HG03521 (cell line): ENCODE data around the gene TNFRSF17.
"Not testable (repeated sequence)": the region's sequence is repeated elsewhere in the genome, so short reads cannot be mapped to it uniquely, and the experiment has no call there.

ENCODE experiments used
- ATAC-seq: cut with Tn5 transposase; IDR thresholded peaks from one replicate; pipeline ENCODE4 v1.9.1; 2021; ENCODE audit warnings: mild to moderate bottlenecking, moderate library complexity; ENCODE audit not compliant: unreplicated experiment

Gene TNFRSF17

GRCh38 chr16:11968577-11968976 lies 3.6 kb downstream of the TNFRSF17 start:
- no peak for ATAC-seq

GRCh38 chr16:11970292-11970691 lies 5.3 kb downstream of the TNFRSF17 start:
- not testable (repeated sequence) for ATAC-seq

- no peak for ATAC-seq
Observed at GRCh38 chr16:11972128-11972527, 7.1 kb downstream of the TNFRSF17 start.

DNA sequence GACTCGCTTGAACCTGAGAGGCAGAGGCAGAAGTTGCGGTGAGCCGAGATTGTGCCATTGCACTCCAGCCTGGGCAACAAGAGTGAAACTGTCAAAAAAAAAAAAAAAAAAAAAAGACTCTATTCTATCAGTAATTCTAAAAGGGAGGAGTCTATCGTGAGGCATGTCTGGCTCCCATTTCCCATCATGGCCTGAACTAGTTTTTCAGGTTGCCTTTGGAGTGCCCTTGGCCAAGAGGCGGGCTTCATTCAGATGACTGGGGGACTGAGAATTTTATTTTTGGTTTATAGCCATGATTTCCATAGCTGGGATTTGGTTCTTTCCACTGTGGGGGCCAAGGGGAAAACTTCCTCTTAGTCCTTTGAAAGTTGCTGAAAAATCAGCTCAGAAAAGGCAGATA lies 8.1 kb downstream of the TNFRSF17 start:
- ATAC-seq, result no peak

DNA sequence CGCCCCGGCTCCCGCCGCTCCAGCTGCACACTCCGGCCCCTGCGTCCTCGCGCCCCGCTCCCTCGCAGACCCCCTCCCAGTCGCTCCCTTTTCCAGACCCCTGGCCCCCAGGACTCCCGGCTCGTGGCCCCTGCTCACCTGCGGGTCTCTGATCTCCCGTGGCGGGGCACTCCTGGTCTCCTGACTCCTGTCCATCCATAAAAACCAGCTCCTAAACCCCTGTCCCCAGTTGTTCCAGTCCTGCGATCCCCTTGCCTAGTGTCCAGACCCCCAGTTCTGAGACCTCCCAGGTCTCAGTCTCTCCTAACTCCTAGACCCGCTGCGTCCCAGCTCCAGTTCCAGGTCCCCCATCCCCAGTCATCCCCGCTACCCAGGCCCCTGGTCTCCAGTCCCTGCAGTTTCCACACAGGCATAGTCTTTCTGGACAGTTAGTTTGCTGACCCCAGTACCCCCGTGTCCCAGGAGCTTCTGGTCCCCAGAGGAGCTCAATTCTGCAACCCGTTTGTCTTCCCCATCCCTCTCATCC lies 11.9 kb downstream of the TNFRSF17 start:
- ATAC-seq, result no peak

- ATAC-seq, result no peak
Observed at GRCh38 chr16:11977376-11978041, 12.5 kb downstream of the TNFRSF17 start.

DNA sequence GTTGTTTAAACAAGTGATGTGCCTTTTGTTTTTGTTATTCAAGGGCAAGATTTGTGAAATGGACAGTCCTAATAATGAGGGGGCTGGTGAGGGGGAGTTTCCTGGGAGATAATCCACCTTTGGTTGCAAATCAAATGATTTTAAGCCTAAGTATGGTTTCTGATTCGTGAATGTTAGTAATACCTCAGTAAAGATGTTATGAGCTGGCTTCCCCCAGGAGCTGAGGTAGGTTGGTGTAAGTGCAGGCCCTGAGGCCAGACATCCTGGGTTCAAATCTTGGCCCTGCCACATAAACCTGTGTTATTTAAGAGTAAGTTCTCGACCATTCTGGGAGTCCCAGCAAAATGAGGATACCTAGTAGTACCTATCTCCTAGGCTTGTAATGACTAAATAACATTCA lies 13.1 kb downstream of the TNFRSF17 start:
- no peak for ATAC-seq

DNA sequence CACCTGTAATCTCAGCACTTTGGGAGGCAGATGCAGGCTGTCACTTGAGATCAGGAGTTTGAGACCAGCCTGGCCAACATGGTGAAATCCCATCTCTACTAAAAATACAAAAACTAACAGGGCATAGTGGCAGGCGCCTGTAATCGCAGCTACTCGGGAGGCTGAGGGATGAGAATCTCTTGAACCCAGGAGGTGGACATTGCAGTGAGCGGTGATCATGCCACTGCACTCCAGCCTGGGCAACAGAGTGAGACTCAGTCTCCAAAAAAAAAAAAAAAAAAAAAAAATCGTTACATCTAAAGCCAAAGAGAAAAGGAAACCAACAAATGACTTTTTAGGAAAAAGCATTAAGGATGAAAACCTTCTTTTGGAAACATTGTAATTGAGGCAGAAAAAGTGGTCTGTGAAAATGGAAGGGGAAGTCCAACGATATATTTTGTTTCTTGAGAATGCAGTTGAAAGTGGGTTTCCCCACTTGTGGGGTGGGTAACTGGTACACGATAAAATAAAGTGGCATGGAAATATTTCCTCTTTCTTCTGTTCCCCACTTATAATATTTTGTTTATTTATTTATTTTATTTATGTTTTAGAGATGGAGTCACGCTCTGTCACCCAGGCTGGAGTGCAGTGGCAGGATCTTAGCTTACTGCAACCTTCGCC lies 14.1 kb downstream of the TNFRSF17 start:
- ATAC-seq, result no peak

- ATAC-seq, result no peak
Observed at GRCh38 chr16:11980136-11980844, 15.3 kb downstream of the TNFRSF17 start.

DNA sequence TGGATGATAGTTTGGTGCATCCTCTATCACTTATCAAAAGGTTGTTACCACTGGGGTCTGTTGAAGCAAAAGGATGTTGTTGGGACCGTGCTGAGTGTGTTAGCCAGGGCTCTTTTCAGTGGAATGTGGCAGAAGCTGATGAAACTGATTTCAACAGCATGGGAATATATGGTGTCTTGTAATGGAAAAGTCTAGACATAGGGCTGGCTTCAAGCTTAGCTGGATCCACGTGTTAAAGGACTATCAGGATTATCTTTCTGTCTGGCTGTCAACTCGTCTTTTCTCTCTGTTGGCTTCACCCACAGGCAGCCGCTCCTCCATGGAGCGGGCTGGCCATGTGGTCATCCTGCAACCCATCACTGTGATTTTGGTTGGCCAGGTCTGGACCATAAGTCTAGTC lies 20.2 kb downstream of the TNFRSF17 start:
- ATAC-seq, result no peak

DNA sequence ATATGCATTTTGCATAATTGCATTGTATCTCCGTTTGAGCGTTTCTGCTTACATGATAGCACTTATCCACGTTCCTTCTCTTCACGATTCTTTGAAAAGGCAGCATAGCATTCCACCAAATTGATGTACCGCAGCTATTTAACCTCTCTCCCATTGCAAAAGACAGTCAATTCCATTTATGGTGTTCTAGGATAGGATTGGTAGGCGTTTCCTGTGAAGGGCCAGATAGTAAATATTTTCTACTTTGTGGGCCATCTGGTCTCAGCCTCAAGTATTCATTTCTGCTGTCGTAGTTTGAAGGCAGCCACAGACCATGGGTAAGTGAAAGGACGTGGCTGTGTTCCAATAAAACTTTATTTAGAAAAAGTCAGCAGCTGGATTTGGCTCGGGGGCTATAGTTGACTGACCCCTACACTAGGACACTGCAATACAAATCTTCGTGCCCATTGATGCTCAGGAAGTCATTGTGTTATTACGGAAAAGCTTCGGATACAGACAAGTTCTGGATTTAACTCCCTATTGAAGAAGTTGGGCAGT lies 21.6 kb downstream of the TNFRSF17 start:
- ATAC-seq, result no peak

DNA sequence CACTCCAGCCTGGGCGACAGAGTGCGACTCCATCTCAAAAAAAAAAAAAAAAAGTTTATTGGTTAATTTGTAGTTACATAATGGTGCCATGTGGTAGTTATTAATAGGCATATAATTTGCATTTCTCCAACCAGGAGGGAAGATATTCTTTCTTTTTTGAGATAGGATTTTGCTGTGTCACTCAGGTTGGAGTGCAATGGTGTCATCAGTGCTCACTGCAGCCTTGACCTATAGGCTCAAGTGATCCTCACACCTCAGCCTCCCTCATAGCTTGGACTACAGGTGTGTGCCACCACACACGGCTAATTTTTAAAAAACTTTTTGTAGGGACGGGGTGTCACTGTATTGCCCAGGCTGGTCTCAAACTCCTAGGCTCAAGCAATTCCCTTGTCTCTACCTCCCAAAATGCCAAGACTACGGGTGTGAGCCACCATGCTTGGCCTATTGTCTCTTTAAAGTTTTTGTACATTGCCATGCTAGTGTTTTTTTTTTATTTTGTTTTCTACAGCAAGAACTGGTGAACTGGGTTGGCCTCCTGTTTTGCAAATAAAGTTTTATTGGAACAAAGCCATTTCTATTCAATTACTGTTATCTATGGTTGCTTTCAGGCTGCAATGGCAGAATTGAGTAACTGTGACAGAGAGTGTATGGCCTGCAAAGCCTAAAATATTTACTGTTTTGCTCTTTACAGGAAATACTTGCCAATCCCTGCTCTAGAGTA lies 23.4 kb downstream of the TNFRSF17 start:
- no peak for ATAC-seq

DNA sequence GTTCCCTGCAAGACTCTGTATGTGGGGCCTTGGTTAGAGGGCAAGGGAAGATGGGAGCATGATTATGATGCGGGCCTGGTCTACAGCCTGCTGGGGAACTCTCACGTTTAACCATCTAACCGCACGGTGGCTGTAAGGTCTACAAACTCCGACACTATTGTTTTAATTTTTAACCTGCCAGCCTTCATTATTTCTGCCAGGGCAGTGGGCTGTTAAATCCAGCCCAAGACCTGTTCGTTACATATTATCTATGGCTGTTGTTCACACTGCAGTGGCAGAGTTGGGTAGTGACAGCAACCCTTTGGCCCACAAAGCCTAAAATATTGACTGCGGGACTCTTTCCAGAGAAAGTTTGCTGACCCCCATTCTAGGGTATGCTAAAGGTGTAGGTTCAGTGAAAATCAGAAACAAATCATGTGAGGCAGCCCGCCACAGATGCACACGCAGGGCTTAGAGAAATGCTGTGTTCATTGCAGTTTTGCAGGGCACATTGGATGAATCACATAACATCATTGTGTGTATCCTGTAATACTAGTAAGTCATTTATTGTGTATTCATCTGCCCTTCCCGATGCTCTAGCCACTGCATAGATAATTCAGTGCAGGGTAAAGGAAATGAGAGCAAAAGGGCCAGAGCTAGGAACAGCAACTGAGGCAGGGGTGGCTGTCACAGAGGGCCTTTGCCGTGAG lies 25.8 kb downstream of the TNFRSF17 start:
- ATAC-seq, result no peak

DNA sequence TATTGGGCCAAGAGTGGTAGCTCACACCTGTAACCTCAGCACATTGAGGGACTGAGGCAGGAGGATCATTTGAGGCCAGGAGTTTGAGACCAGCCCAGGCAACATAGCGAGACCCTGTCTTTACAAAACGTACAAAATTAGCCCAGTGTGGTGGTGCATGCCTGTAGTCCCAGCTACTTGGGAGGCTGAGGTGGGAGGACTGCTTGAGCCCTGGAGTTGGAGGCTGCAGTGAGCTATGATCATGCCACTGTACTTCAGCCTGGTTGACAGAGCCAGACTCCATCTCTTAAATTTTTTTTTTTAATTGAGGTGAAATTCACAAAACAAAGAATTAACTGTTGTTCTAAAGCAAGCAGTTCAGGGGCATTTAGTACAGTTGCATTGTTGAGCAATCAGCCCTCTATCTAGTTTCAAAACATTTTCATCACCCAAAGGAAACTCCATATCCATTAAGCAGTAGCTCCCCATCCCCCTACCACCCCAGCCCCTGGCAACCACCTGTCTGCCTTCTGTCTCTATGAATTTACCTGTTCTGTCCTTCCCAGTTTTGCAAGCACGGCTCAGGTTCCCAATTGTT lies 27.1 kb downstream of the TNFRSF17 start:
- ATAC-seq, result no peak

- no peak for ATAC-seq
Observed at GRCh38 chr16:11992586-11993524, 27.8 kb downstream of the TNFRSF17 start.

DNA sequence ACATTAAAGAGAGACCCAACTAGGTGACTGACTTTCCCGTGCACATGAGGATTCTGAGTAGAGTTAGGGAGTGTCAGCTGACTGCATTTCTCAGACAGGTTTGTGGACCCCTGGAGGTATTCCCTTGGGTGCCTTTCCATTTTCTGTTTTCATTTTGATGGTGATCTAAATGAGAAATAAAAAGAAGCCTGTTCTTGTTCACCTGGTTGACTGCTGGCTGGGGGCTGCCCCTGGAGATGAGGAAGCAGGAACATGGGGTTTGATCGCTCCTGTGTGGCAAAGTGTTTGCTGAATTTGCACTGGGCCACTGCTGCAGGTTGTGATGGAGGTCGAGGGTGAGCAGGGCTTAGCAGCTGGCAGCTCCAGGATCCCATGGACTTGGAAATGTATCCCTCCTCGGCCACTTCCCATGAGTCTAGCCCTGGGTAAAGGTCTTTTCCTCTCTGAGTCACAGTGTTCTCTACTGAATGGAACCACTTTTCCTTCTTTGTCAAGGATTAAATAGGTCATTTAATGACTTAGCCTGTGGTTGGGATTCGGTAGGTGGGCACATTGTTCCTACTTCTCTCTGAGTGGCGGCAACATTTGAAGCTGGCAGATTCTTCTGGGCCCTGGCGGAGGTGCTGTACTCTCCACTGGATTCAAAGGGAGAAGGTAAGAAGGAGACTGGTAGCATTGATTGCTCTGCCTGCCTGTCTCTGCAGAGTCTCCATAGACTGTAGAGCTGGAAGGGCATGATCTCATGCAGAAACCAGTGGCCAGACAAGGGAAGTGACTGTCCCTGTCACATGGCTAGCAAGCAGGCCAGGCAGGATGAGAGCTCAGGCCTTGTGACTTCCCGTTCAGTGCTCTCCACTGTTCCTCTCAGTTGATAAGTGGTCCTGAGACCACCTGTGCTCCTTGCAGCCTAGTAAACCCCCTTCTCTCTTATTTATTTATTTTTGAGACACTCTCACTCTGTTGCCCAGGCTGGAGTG lies 29.4 kb downstream of the TNFRSF17 start:
- no peak for ATAC-seq

GRCh38 chr16:11996433-11997330 lies 31.7 kb downstream of the TNFRSF17 start:
- ATAC-seq, result no peak
